Activated CD8-positive, alpha-beta memory T cell treated with anti-CD3 and anti-CD28 coated beads for 4 hours (primary cell): ENCODE results near the gene SV2B.

ENCODE experiments used
- DNase-seq, 2 donors: peaks; one replicate each; pipeline ENCODE4 v3.0.0-alpha.2; 2020; ENCODE audit warnings: low read depth in 2 of 2

SV2B gene

DNA sequence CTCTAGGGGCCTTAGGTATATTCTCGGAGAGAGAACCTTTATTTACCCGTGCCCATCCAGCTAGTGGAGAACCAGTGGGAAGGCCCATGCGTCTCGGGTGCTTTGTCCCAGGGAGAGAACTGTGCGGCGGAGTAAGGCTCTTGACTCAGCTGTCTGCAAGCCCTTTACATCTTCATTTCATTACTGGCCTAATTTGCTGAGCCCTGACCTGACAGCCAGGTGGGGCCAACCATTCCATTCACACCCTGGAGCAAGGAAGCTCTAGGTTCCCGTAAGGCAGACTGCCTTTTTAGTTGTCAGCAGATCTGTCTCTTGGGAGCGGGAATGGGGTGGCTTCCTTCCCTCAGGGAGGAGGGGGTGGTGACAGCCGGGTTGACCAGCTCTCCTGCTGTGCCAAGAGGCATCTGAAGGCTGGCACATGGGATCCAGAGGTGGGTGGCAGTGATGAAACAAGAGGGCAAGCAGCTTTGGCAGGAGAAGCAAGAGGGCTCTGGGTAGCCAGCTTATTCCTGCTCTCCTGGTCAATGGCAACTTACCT is 36.4 kb downstream of the SV2B start:
- no peak for DNase-seq

DNA sequence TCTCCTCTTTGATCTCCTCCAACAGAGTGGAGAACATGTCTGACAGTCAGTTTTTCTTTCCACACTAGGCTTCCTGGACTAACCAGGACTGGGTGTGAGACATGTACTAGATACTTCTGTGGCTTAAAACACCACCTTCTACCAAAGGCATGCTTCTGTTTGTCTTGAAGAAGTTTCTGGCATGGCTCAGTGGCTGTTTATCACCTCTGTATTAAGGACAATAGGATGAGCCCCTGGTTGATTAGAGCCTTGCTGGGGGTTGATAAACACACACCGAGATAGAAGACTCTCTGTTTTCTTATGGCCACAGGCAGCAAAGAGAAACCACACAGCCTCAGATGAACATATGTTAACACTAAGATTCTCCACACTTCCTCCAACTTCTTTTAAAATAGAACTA is 40.5 kb downstream of the SV2B start:
- DNase-seq = no peak

DNA sequence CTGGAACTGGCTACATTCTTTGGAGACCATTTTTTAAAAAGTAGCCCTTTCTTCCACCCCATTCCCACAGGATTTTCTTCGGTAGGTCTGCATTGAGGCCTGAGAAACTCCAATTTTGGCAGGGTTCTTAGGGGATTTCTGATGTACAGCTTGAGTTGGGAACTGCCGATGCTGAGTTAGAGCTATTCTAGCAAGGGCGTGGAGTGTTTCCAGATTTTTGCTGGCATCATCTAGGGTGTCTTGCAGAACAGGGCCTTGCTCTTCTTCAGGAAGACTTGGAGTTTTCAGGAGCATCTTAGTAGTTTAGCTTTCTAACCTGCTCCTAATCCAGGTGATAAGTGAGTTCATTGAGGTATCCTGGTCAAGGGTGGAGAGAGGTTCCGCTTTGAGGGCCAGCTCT is 41.0 kb downstream of the SV2B start:
- no peak for DNase-seq

GRCh38 chr15:91142106-91142744 is 42.2 kb downstream of the SV2B start:
- DNase-seq = no peak

DNA sequence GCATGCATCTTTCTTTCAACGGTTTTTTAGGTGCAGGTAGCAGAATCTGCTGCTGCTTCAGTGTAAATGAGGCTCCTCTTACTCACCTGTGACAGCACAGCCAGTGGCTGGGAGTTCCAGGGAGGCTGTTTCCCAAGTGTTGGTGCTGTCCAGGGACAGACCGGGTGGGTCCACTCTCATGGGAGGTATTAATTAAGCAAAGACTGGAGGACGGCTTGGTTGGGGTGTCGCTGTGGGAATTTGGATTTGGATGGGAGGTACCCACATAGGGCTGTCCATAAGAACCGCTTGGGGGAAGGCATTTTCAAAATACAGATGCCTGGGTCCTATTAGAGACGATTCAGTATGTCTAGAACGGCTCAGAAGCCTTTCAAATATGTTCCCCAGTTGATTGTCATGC is 42.9 kb downstream of the SV2B start:
- no peak for DNase-seq

- DNase-seq = no peak
Measured at GRCh38 chr15:91146728-91147127, 46.7 kb downstream of the SV2B start.

- DNase-seq = no peak
Measured at GRCh38 chr15:91148243-91148642, 48.2 kb downstream of the SV2B start.

GRCh38 chr15:91150502-91151160 is 50.6 kb downstream of the SV2B start:
- DNase-seq = no peak

DNA sequence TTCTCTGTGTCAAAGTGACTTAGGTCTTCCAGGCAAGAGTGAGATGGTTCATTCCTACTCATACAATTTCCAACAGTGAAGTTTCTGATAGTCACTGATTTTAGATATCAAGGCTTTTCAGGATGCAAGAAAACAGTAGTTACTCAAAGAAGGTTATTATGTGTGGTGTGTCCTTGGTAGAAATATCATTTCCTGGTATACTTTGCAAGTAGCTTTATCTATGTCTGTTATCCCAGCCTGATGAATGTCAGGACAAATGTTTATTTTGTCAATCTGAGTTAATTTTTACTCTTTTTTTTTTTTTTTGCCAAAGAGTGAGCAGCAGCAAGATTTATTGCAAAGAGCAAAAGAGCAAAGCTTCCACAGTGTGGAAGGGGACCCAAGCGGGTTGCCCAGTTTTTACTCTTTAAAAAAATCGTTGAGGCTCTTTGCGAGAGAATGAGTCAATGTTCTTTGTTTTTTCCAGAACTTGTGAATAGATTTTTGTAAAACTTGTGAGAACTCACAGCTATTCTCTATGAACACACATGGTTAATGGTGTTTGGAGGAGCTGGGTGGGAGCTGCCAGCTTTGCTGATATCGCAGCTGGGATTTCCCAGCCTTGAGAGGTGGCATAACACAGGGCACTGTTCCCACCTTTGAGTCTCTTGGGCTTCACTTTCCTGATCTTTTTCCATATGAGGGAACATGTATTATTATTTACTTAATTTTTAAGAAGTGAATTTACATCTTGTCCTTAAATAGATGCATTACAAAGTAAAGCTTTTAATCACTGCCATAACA is 51.9 kb downstream of the SV2B start:
- no peak for DNase-seq

- no peak for DNase-seq
Measured at GRCh38 chr15:91152896-91153581, 53.0 kb downstream of the SV2B start.

GRCh38 chr15:91153954-91154353 is 53.9 kb downstream of the SV2B start:
- DNase-seq = no peak

GRCh38 chr15:91156175-91156726 is 56.2 kb downstream of the SV2B start:
- no peak for DNase-seq

GRCh38 chr15:91158415-91159394 is 58.6 kb downstream of the SV2B start:
- no peak for DNase-seq

DNA sequence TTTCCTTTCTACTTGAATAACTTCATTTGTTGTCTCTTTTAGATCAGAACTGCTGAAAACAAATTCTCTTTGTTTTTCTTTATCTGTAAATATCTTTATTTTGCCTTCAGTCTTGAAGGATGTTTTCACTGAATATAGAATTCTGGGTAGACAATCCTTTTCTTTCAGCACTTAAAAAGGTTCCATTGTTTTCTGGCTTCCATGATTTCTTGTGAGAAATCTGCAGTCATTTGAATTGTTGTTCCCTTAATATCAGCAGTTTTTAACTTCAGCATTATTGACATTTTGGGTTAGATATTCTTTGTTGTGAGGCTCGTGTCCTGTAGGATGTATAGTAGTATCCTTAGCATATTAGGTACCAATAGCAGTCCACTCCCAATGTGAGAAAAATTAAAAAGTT is 65.8 kb downstream of the SV2B start:
- DNase-seq = no peak

DNA sequence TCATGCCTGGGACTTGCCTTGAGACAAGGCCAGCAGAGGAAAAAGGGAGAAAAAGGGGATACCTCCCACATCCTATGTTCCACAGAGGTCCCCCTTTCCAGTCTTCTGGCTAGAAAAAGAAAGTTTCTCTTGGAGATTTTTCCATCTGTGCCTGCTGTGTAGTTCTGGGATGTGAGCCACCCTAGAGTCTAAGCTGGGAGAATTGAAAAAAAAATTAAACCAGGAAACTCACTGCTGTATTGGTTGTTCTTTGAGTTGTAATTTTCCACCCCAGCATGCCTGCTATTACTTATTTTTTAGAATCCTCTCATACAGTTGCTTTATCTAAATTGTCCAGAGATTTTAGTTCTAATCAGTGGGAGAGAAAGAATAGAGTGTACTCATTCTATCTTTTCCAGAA is 68.4 kb downstream of the SV2B start:
- DNase-seq = no peak

DNA sequence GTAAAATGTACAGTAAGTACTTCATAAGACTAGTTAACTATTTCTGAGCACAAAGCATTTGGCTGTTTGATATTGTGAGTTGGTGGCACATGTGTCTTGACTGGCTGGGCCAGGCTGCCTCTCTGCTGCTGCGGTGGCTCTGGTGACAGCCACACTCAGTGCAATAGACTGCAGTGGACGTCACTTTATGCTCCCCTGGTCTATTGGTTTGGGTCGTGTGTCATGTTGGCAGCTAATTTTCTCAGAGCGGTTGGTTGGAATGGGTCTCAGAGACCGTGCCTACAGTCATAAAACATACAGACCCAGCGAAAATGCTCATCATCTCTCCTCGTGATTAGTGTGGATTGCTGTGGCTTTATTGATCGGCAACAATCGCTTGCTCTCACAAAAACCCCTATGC is 71.3 kb downstream of the SV2B start:
- DNase-seq = no peak

DNA sequence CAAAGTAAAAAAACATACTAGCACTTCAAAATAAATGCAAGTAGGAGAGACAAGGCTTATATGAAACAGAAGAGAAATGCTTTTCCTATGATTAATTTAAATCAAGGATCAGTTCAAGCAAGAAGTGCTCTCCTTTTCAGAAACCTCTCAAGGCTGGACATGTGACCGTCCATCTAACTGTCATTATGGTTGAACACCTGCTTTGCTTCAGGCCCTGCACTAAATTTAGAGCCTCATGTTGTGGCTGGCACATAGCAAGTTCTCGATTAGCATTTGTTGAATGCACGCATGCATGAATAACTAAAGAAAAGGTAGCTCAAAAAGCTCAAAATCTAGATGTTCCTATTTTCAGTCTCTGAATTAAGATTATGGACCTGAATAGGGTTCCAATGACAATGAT is 82.0 kb downstream of the SV2B start:
- no peak for DNase-seq

- DNase-seq = no peak
Measured at GRCh38 chr15:91183596-91183995, 83.5 kb downstream of the SV2B start.

GRCh38 chr15:91184441-91184840 is 84.4 kb downstream of the SV2B start:
- DNase-seq = no peak

DNA sequence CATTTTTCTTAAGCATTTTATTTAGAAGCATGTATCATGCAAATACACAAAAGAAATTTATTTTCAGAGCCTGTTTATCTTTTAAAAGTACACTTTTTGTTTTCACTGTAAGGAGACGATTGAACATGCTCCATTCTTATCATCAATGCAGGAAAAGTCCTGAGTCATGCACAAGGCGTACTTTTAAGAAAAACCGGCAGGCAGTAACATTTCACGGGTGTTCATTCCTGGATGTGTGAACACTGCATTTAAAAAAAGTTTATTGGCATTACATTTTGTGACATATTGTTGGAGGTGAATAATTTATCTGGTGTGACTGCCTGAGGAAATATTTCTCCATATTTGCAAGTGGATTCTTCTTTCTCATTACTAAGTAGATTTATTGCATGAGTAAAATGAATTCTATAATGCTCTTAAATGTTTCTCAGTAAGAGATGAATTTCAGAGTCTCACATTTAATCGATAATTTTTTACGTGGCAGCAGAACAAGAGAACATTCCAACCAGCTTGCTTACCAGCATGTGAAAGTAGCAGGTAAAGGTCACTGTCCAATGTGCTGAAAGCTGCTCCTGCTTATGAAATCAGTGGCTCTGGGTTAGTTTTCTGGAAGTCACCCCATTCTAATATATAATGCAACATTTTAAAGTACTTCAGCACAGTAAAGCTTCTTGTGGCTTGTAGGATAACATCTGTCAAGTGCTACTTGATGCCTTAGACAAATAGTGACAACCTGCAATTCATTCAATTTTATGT is 87.0 kb downstream of the SV2B start:
- DNase-seq = no peak
